Kidney (tissue), 14 donors: ENCODE results near the gene KHDRBS2. TPM values are rescaled to one million over a fixed set of nuclear protein-coding genes. Genes with fewer than 3 reads are reported as not detected.
"Not testable (repeated sequence)": the region's sequence is repeated elsewhere in the genome, so short reads cannot be mapped to it uniquely, and the experiment has no call there.

Source experiments
- DNase-seq, 5 donors: peaks; one replicate each; pipeline ENCODE4 v3.0.0-alpha.2; 2013 to 2020
- FAIRE-seq: peaks from 2 replicates; lab custom pipeline; 2012; peaks lifted over from hg19 to GRCh38; lab: Jason Lieb, UNC
- H3K27ac ChIP-seq, 2 donors: one replicate each; pipeline ENCODE4 v1.7.0; 2013; ENCODE audit warnings: low read depth in 2 of 2, low read length in 2 of 2, inconsistent platforms in 1 of 2
- H3K27me3 ChIP-seq: one replicate; pipeline ENCODE4 v1.7.1; 2013; ENCODE audit warnings: low read length, inconsistent platforms; ENCODE audit not compliant: control insufficient read depth, insufficient read depth
- H3K36me3 ChIP-seq, 3 donors: one replicate each; pipeline versions ENCODE4 v1.7.0 to v1.7.1; 2013; ENCODE audit warnings: low read length in 3 of 3, control low read depth in 1 of 3, inconsistent platforms in 1 of 3; ENCODE audit not compliant: insufficient read depth in 3 of 3, control insufficient read depth in 2 of 3
- H3K4me1 ChIP-seq, 3 donors: one replicate each; pipeline versions ENCODE4 v1.7.0 to v1.7.1; 2013; ENCODE audit warnings: low read length in 3 of 3, inconsistent platforms in 1 of 3, low read depth in 1 of 3; ENCODE audit not compliant: control insufficient read depth in 2 of 3, insufficient read depth in 2 of 3
- H3K4me3 ChIP-seq, 3 donors: one replicate each; pipeline versions ENCODE4 v1.7.0 to v1.8.1; 2013; ENCODE audit warnings: low read length in 3 of 3, control low read depth in 1 of 3, inconsistent platforms in 1 of 3
- H3K9ac ChIP-seq, 3 donors: one replicate each; pipeline versions ENCODE4 v1.7.0 to v1.7.1; 2013; ENCODE audit warnings: low read length in 3 of 3, control low read depth in 1 of 3, inconsistent platforms in 1 of 3
- H3K9me3 ChIP-seq, 3 donors: one replicate each; pipeline versions ENCODE4 v1.7.0 to v1.7.1; 2013; ENCODE audit warnings: low read length in 3 of 3, control low read depth in 1 of 3, inconsistent platforms in 1 of 3; ENCODE audit not compliant: control insufficient read depth in 2 of 3, insufficient read depth in 1 of 3
- CTCF ChIP-seq: IDR thresholded peaks from 3 replicates; pipeline ENCODE4 v1.5.1; 2012; ENCODE audit warnings: mild to moderate bottlenecking, moderate library complexity, borderline replicate concordance; ENCODE audit not compliant: insufficient read depth; ENCODE audit errors: extremely low read depth
- intact Hi-C: fragments of 100-400 bp; cut with DNase I; formaldehyde crosslinking; loops from one replicate; pipeline ENCODE4 v1.11.1; 2022
- polyA plus RNA-seq: library from polyadenylated mRNA; stranded (reverse); fragments of 350-450 nt; fragmentation: Illumina TruSeq; extraction: RNeasy Lipid Tissue Mini Kit (QIAGEN cat#74804); gene quantifications from one replicate; pipeline ENCODE4 v1.2.3, GENCODE V29; 2014; ENCODE audit warnings: low read depth, low replicate concordance; ENCODE audit not compliant: insufficient read depth
- total RNA-seq: library from RNA; stranded (reverse); fragmentation: NEBNext Ultra II Directional; extraction: Animal tissue kit (Norgen Biotek cat#: 25700); gene quantifications from one replicate; pipeline ENCODE4 v1.2.1, GENCODE V29; 2021
- donor health status: control.
- donor health status: control.
- donor health status: control.
- donor health status: control.
- donor health status: control.
- donor health status: DM: yes; HTN: yes; CAD: no.
- donor health status: Normal renal cell carcinoma (clear cell type).

Gene KHDRBS2
- total and polyA plus RNA-seq, 2 donors from 2014 or later = 0.76 TPM; not detected in 1

- no peak overlapping the region for H3K4me3 ChIP-seq
- no peaks in the 10 kb centered on the region for H3K36me3 ChIP-seq
- FAIRE-seq = no peak
- H3K27ac ChIP-seq = no peak overlapping the region
- H3K9ac ChIP-seq = no peak overlapping the region
- TF ChIP-seq CTCF = no peak
- no peaks in the 10 kb centered on the region for H3K4me1 ChIP-seq
- no peaks in the 10 kb centered on the region for H3K9me3 ChIP-seq
- no peaks in the 10 kb centered on the region for H3K27me3 ChIP-seq
- no peak for DNase-seq
- intact Hi-C loops = no loop called here
Observed at GRCh38 chr6:61817716-61818115, 468.3 kb downstream of the KHDRBS2 start.

- no peak for TF ChIP-seq CTCF
- H3K4me3 ChIP-seq = no peak overlapping the region
- no peak overlapping the region for H3K9ac ChIP-seq
- DNase-seq (no peak), FAIRE-seq (no peak)
- H3K9me3 ChIP-seq = no peaks in the 10 kb centered on the region
- intact Hi-C loops = no loop called here
- H3K36me3 ChIP-seq = no peaks in the 10 kb centered on the region
- H3K27ac ChIP-seq = no peak overlapping the region
- H3K27me3 ChIP-seq = no peaks in the 10 kb centered on the region
- H3K4me1 ChIP-seq = no peaks in the 10 kb centered on the region
Observed at GRCh38 chr6:61810047-61810446, 476.0 kb downstream of the KHDRBS2 start.

GRCh38 chr6:61809004-61809595 is 476.9 kb downstream of the KHDRBS2 start:
- intact Hi-C loops = no loop called here
- no peaks in the 10 kb centered on the region for H3K9me3 ChIP-seq
- TF ChIP-seq CTCF = peak; percentile 35
- peak in 2 of 5 donors; percentile 68 to 71 for DNase-seq
- no peaks in the 10 kb centered on the region for H3K27me3 ChIP-seq
- H3K36me3 ChIP-seq = no peaks in the 10 kb centered on the region
- H3K4me1 ChIP-seq = no peaks in the 10 kb centered on the region
- H3K27ac ChIP-seq = no peak overlapping the region
- no peak for FAIRE-seq
- H3K4me3 ChIP-seq = no peak overlapping the region
- no peak overlapping the region for H3K9ac ChIP-seq

GRCh38 chr6:61787998-61788397 is 498.0 kb downstream of the KHDRBS2 start:
- no peaks in the 10 kb centered on the region for H3K27me3 ChIP-seq
- no peak for DNase-seq
- H3K27ac ChIP-seq = no peak overlapping the region
- H3K4me3 ChIP-seq = no peak overlapping the region
- H3K9ac ChIP-seq = no peak overlapping the region
- TF ChIP-seq CTCF = no peak
- no peaks in the 10 kb centered on the region for H3K36me3 ChIP-seq
- FAIRE-seq = no peak
- no peaks in the 10 kb centered on the region for H3K9me3 ChIP-seq
- no peaks in the 10 kb centered on the region for H3K4me1 ChIP-seq
- intact Hi-C loops = no loop called here

GRCh38 chr6:61769446-61769845 is 516.6 kb downstream of the KHDRBS2 start:
- DNase-seq, intact Hi-C loops, FAIRE-seq: not testable (repeated sequence)

More at GRCh38 chr6:61769446-61769845, 516.6 kb downstream of the KHDRBS2 start:
- not testable (repeated sequence) for H3K36me3 ChIP-seq, H3K9me3 ChIP-seq, H3K27ac ChIP-seq, H3K4me3 ChIP-seq, H3K27me3 ChIP-seq, H3K4me1 ChIP-seq, H3K9ac ChIP-seq
